Mesenteric fat pad (tissue), 1 donor: ENCODE measurements around the gene PLEKHG2. TPM values are rescaled to one million over a fixed set of nuclear protein-coding genes. Genes with fewer than 3 reads are reported as not detected.

Experiments used
- DNase-seq: peaks from one replicate; pipeline ENCODE4 v3.0.0-alpha.2; 2020; ENCODE audit warnings: low spot score
- microRNA-seq: library from miRNA; unstranded; fragments of <30 nt; microRNA quantifications from one replicate; pipeline ENCODE4 v1.2.0, GENCODE V29; 2020; ENCODE audit warnings: borderline number of aligned reads
- total RNA-seq: library from RNA; stranded (reverse); fragmentation: NEBNext Ultra II Directional; extraction: Animal tissue kit (Norgen Biotek cat#: 25700); gene quantifications from one replicate; pipeline ENCODE4 v1.2.1, GENCODE V29; 2021
- donor health status: DM: yes; HTN: yes; CAD: no.

The PLEKHG2 gene
- total RNA-seq, 1 donor from 2014 or later = 56.4 TPM

GRCh38 chr19:39473443-39473960 is 61.0 kb downstream of the PLEKHG2 start:
- no peak for DNase-seq

DNA sequence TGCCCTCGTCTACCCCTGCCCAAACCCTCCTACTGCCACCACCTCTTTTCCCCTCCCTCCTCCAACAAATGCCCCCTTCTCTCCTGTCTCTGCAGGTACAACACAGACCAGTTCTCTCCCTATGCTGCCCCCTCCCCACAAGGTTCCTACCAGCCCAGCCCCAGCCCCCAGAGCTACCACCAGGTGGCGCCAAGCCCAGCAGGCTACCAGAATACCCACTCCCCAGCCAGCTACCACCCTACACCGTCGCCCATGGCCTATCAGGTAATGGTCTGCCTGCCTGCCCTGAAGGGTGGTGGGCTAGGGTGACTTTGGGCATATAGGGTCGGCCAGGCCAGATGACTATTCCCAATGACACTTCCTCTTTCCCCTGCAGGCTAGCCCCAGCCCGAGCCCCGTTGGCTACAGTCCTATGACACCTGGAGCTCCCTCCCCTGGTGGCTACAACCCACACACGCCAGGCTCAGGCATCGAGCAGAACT is 61.7 kb downstream of the PLEKHG2 start:
- DNase-seq = no peak

GRCh38 chr19:39475748-39476147 is 63.3 kb downstream of the PLEKHG2 start:
- DNase-seq = no peak

Small RNA genes within 50 kb of the gene (microRNA-seq; reads per million reads assigned to microRNA genes)
- not detected for gene MIR4530

Other genes starting within 250 kb of the PLEKHG2 start
- gene NCCRP1, start 215.7 kb upstream of the PLEKHG2 start, total RNA-seq = not detected
- gene SYCN, start 208.4 kb upstream of the PLEKHG2 start, total RNA-seq = not detected
- gene IFNL3, start 167.7 kb upstream of the PLEKHG2 start, total RNA-seq = not detected
- gene IFNL4, start 163.8 kb upstream of the PLEKHG2 start, total RNA-seq = not detected
- gene IFNL2, start 144.3 kb upstream of the PLEKHG2 start, total RNA-seq = not detected
- gene IFNL1, start 116.3 kb upstream of the PLEKHG2 start, total RNA-seq = not detected
- 1.1 TPM for gene LRFN1, start 91.8 kb upstream of the PLEKHG2 start, total RNA-seq
- 119 TPM for gene GMFG, start 76.6 kb upstream of the PLEKHG2 start, total RNA-seq
- 82.3 TPM for gene SAMD4B, start 70.2 kb upstream of the PLEKHG2 start, total RNA-seq
- 29.7 TPM for gene PAF1, start 21.6 kb upstream of the PLEKHG2 start, total RNA-seq
- gene MED29, start 21.3 kb upstream of the PLEKHG2 start, total RNA-seq = 34.1 TPM
- gene ZFP36, start 5.8 kb upstream of the PLEKHG2 start, total RNA-seq = 1,383 TPM
- 1,454 TPM for gene RPS16, start 23.3 kb downstream of the PLEKHG2 start, total RNA-seq
- 84.5 TPM for gene SUPT5H, start 32.9 kb downstream of the PLEKHG2 start, total RNA-seq
- gene TIMM50, start 68.2 kb downstream of the PLEKHG2 start, total RNA-seq = 58.4 TPM
- not detected for gene DLL3, start 86.3 kb downstream of the PLEKHG2 start, total RNA-seq
- gene SELENOV, start 102.5 kb downstream of the PLEKHG2 start, total RNA-seq = not detected
- 2.1 TPM for gene EID2B, start 120.2 kb downstream of the PLEKHG2 start, total RNA-seq
- 12.7 TPM for gene EID2, start 127.5 kb downstream of the PLEKHG2 start, total RNA-seq
- gene LGALS13, start 189.9 kb downstream of the PLEKHG2 start, total RNA-seq = not detected
- gene LGALS16, start 243.2 kb downstream of the PLEKHG2 start, total RNA-seq = not detected